ENCODE data around the gene VSX2.
"Not testable (repeated sequence)": the region's sequence is repeated elsewhere in the genome, so short reads cannot be mapped to it uniquely, and the experiment has no call there.

VSX2 gene

DNA sequence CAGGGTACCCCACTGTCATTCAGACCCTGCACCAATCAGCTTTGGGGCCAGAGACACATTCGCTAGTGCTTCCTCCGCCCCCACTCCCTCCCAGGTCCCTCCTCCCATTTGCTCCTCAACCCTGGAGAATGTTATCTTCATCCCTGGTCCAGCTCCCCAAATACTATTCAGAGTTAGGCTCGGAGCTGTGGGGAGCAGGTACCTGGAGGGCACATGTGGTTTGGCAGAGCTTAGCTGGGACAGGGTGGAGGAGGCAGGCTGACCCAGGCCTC lies 19.5 kb downstream of the VSX2 start:
- no peak for DNase-seq (ENCODE audit: low read depth in 2 of 2, low spot score in 1 of 2)

- DNase-seq (ENCODE audit: low read depth in 2 of 2, low spot score in 1 of 2): no peak
These were observed 20.3 kb downstream of the VSX2 start for GRCh38 chr14:74259513-74259912.

DNA sequence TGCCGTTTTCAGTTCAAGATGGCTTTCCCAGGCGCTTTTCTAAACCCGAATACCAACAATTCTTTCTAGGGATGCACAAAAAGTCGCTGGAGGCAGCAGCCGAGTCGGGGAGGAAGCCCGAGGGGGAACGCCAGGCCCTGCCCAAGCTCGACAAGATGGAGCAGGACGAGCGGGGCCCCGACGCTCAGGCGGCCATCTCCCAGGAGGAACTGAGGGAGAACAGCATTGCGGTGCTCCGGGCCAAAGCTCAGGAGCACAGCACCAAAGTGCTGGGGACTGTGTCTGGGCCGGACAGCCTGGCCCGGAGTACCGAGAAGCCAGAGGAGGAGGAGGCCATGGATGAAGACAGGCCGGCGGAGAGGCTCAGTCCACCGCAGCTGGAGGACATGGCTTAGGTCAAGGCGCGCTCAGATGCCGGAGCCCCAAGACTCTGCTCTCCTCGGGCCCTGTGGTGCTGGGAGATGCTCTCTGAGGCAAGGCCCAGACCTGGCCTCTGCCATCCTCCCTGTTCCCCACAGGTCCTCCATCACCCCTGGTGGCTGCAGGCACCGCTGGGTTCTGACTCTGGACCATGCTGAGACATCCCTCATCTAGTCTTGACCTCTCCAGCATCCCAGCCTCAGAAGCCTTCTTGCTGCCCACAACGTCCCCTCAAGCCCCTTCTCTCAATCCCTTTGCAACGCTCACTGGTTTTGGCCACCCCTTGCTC lies 21.4 kb downstream of the VSX2 start:
- no peak for DNase-seq (ENCODE audit: low read depth in 2 of 2, low spot score in 1 of 2)

DNA sequence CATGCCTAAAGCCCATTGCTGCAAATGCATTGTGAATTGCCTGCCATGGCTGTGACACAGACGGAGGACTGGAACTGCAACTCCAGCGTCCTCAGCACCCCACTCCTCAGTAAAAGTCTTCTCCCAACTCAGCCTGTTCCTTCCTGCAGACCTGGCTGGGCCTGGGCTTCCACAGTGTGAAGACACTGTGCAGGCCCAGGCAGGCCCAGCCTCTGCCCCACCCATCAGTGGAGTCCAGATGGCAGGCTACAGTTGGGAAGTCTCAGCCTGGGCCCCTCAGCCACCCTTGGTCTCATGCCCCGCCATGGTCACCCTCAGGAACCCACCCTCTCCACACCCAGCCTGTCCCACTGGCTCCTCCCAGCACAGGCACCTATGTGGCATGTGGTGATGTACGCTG lies 22.0 kb downstream of the VSX2 start:
- DNase-seq (ENCODE audit: low read depth in 2 of 2, low spot score in 1 of 2): no peak

DNA sequence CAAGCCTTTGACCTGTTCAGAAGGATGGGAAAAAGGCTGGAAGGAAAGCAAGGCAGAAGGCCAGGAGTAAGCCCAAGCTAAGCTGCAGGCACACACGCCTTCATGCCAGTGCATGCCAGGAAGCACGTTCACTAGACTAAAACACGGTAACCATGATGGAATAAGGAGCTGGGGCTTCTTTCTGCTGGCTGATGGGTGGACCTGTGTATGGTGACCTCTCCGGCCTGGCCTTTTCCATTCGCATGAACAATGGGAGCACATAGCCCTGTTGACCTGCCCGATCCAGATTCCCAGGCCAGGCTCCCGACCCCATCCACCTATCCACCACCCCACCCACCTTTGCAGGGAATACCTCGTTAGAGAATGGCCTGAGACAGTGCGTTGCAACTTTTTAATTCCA lies 22.8 kb downstream of the VSX2 start:
- no peak for DNase-seq (ENCODE audit: low read depth in 2 of 2, low spot score in 1 of 2)

- DNase-seq (ENCODE audit: low read depth in 2 of 2, low spot score in 1 of 2): no peak
These were observed 23.9 kb downstream of the VSX2 start for GRCh38 chr14:74263181-74263580.

DNA sequence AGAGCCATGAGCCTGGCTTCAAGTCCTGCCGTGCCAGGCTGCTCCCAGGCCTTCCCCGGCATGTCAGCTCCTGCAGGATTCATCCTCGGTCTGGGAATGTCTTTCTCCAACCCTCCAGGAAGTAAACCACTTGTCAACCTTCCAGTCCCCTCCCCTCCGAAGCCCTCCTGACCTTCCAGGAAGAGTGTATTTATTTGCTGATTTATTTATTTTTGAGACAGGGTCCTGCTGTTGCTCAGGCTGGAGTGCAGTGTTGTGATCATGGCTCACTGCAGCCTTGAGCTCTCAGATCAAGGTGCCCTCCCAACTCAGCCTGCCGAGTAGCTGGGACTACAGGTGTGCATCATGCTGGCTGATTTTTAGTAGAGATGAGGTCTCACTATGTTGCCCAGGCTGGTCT lies 24.7 kb downstream of the VSX2 start:
- DNase-seq (ENCODE audit: low read depth in 2 of 2, low spot score in 1 of 2): no peak

DNA sequence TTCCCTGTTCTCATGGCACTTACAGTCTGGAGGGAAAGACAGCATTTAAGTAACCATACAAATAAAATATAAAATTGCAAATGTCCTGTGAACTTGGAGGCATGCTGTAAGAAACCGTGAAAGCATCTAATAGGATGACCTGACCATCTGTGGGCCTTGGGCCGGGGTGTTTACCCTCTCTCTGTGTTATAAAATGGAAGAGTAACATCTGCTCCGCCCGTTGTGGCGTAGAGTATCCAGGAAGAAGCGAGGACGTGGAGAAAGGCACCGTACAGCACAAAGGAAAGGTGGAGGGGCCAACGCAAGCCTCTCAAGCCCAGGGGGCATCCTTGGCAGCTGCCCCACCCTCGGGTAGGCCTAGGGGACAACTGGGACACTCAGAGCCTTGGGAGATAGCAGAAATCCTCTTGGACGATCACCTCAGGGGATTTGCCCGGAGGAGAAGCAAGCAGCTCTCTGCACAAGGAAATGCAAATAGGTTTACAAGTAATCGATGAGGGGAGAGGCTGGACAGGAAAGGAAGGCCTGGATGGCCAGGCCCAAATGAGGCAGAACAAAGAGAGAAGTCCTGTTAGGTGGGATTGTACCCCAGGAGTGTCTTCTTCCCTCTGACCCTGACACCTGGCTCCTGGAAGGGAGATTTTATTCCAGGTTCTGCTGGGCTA lies 26.2 kb downstream of the VSX2 start:
- DNase-seq (ENCODE audit: low read depth in 2 of 2, low spot score in 1 of 2): no peak

- no peak for DNase-seq (ENCODE audit: low read depth in 2 of 2, low spot score in 1 of 2)
These were observed 28.3 kb downstream of the VSX2 start for GRCh38 chr14:74267588-74267987.

DNA sequence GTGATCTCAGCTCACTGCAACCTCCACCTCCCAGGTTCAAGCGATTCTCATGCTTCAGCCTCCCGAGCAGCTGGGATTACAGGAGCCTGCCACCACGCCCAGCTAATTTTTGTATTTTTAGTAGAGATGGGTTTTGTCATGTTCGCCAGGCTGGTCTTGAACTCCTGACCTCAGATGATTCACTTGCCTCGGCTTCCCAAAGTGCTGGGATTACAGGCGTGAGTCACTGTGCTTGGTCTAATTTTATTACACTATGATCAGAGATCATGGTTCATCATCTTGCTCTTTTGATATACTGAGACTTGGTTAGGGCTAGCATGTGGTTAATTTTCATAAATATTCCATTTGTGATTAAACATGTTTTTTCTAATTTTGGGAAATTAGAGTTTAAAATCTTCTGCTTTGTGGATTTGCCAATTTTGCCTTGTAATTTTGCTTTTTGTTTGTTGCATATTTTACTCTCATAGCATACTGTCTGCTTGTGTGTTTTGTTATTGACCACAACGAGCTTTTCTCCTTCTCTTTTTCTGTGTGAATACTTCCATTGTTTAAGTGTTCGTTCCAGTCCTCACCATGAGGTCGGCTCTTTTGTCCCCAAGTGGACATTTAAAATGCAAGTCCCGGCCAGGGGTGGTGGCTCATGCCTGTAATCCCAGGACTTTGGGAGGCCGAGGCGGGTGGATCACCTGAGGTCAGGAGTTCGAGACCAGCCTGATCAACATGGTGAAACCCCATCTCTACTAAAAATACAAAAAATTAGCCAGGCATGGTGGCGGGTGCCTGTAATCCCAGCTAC lies 31.3 kb downstream of the VSX2 start:
- DNase-seq (ENCODE audit: low read depth in 2 of 2, low spot score in 1 of 2): not testable (repeated sequence)

- no peak for DNase-seq (ENCODE audit: low read depth in 2 of 2, low spot score in 1 of 2)
These were observed 32.1 kb downstream of the VSX2 start for GRCh38 chr14:74271365-74271764.

DNA sequence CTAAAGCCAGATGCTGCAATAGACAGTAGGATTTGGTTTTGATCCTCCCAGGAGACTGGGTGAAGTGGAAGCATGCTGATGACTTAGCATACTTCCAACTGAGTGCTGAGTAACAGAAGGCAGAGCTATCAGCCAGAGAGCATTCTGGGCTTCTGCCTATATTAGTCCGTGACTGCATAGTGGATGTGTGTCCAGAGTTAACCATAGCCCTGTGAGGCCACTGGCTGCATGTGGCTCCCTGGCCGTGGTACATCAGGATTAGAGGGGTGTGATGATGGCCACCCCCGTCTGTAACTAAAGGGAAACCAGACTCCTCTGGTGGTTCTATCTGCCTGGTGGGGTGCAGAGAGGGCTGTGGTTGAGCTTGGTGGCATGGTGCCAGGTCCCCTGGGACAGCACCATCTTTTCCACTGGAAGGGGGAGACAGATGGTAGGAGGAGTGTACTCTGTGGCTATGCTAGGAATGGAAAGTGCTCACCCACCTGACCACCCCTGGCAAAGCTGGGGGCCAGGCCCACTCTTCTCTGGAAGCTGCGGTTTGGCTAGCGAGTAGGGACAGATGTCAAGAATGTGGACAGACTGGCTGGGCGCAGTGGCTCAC lies 36.1 kb downstream of the VSX2 start:
- DNase-seq (ENCODE audit: low read depth in 2 of 2, low spot score in 1 of 2): no peak

- no peak for DNase-seq (ENCODE audit: low read depth in 2 of 2, low spot score in 1 of 2)
These were observed 38.8 kb downstream of the VSX2 start for GRCh38 chr14:74278080-74278479.

GRCh38 chr14:74281069-74281468 lies 41.8 kb downstream of the VSX2 start:
- DNase-seq (ENCODE audit: low read depth in 2 of 2, low spot score in 1 of 2): no peak

DNA sequence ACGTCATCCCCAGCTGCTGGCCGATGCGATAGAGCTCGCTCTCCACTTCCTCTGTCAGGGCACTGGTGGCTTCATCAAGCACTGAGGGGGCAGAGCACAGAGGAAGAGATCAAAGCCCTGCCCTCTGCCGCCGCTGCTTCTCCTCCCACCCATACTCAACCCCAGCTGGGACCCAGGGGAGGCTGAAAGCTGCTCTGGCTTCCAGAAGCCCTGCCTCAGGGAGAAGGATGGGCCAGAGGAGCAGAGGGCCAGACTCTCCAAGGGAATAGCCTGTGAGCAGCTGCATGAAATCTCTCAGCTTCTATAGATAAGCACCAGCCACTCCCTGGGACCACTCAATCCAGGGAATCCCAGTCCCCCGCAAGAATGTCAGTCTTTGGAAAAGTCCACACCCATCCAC lies 47.5 kb downstream of the VSX2 start:
- DNase-seq (ENCODE audit: low read depth in 2 of 2, low spot score in 1 of 2): no peak

- DNase-seq (ENCODE audit: low read depth in 2 of 2, low spot score in 1 of 2): no peak
These were observed 50.6 kb downstream of the VSX2 start for GRCh38 chr14:74289801-74290200.

DNA sequence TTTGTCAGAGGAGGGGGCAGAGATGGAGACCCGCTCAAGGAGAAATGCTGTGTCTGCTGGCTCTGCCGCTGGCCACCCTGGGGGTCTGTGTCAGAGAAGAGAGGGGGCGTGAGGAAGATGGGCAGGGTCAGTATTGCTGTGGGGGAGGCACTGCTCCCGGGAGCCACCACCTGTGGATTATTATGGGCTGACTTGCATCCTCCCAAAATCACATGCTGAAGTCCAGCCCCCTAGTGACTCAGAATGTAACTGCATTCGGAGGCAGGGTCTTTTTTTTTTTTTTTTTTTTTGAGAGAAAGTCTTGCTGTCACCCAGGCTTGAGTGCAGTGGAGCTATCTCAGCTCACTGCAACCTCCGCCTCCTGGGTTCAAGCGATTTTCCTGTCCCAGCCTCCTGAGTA lies 51.2 kb downstream of the VSX2 start:
- no peak for DNase-seq (ENCODE audit: low read depth in 2 of 2, low spot score in 1 of 2)

- no peak for DNase-seq (ENCODE audit: low read depth in 2 of 2, low spot score in 1 of 2)
These were observed 52.8 kb downstream of the VSX2 start for GRCh38 chr14:74292061-74292460.

- DNase-seq (ENCODE audit: low read depth in 2 of 2, low spot score in 1 of 2): no peak
These were observed 54.4 kb downstream of the VSX2 start for GRCh38 chr14:74293606-74294005.

DNA sequence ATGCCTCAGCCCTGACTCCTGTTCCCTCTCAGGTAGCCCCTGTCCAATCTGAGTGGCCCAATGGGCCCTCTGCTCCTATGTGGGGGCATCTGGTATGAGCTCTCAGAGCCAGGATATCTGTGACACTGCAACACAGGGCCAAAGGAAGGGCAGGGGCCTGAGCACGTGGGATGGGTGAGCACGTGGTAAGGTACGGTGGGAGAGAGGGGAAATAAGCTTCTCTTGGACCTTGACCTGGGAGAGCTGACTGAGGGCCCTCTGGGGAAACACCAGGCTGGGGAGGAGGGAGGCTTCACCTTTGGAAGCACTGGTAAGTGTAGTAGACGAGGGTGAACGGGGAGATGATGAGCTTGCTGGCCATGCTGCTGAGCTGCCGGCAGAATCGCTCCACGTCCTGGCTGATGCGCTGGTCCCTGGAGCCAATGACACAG lies 56.8 kb downstream of the VSX2 start:
- no peak for DNase-seq (ENCODE audit: low read depth in 2 of 2, low spot score in 1 of 2)

DNA sequence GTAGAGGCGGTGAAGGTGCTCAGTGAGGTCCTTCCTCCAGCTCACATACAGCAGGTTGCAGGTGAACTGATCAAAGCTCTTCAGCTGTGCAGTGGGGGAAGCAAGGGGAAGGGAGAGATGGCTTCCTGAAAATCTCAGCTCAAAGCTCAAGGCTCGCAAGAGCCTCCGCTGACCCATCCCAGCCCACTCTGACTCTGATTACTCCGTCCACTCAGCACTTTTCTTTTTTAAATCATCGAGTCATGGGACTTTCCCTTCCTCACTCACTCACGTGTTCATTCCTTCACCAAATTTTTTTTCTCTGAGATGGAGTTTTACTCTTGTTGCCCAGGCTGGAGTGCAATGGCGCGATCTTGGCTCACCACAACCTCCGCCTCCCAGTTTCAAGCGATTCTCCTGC lies 58.7 kb downstream of the VSX2 start:
- no peak for DNase-seq (ENCODE audit: low read depth in 2 of 2, low spot score in 1 of 2)

- DNase-seq (ENCODE audit: low read depth in 2 of 2, low spot score in 1 of 2): no peak
These were observed 59.9 kb downstream of the VSX2 start for GRCh38 chr14:74299061-74299545.
